Activated effector memory CD4-positive, alpha-beta T cell treated with Interleukin-2 at 50 U/mL for 16 hours (primary cell): Measurements from ENCODE around the gene MGLL.

Source experiments
- DNase-seq: peaks from one replicate; pipeline ENCODE4 v3.0.0-alpha.2; 2020

MGLL gene

GRCh38 chr3:127822041-127822681, at the start of gene MGLL:
TSS of gene MGLL (minus strand) at chr3:127822515. CDS start at chr3:127822318, 197 bp downstream.
- DNase-seq = no peak

GRCh38 chr3:127870156-127870555, 47.8 kb upstream of the MGLL start:
- no peak for DNase-seq

GRCh38 chr3:127867986-127868385, 45.7 kb upstream of the MGLL start:
- DNase-seq = no peak

GRCh38 chr3:127867412-127867811, 45.1 kb upstream of the MGLL start:
- no peak for DNase-seq

GRCh38 chr3:127865941-127866340, 43.6 kb upstream of the MGLL start:
- DNase-seq = no peak

GRCh38 chr3:127860211-127860696, 37.9 kb upstream of the MGLL start:
- no peak for DNase-seq

GRCh38 chr3:127859730-127860129, 37.4 kb upstream of the MGLL start:
- no peak for DNase-seq

GRCh38 chr3:127858937-127859336, 36.6 kb upstream of the MGLL start:
- no peak for DNase-seq

- no peak for DNase-seq
These were observed 36.2 kb upstream of the MGLL start for GRCh38 chr3:127858521-127858920.

GRCh38 chr3:127857333-127857732, 35.0 kb upstream of the MGLL start:
- DNase-seq = no peak

- no peak for DNase-seq
These were observed 34.5 kb upstream of the MGLL start for GRCh38 chr3:127856801-127857200.

- no peak for DNase-seq
These were observed 32.9 kb upstream of the MGLL start for GRCh38 chr3:127855246-127855645.

- DNase-seq = no peak
These were observed 31.4 kb upstream of the MGLL start for GRCh38 chr3:127853681-127854080.

GRCh38 chr3:127851899-127852298, 29.6 kb upstream of the MGLL start:
- DNase-seq = no peak

GRCh38 chr3:127849368-127849767, 27.1 kb upstream of the MGLL start:
- DNase-seq = no peak

GRCh38 chr3:127848131-127849129, 26.1 kb upstream of the MGLL start:
- DNase-seq = no peak

- no peak for DNase-seq
These were observed 25.0 kb upstream of the MGLL start for GRCh38 chr3:127847236-127847720.

- DNase-seq = no peak
These were observed 24.3 kb upstream of the MGLL start for GRCh38 chr3:127846576-127846975.

- no peak for DNase-seq
These were observed 22.1 kb upstream of the MGLL start for GRCh38 chr3:127844326-127844942.

- DNase-seq = no peak
These were observed 18.4 kb upstream of the MGLL start for GRCh38 chr3:127840671-127841070.

GRCh38 chr3:127839099-127839498, 16.8 kb upstream of the MGLL start:
- DNase-seq = no peak

- no peak for DNase-seq
These were observed 13.9 kb upstream of the MGLL start for GRCh38 chr3:127835993-127836882.
